NCI-H510A (cell line): ENCODE measurements around the gene RNF14.

ENCODE experiments used
- DNase-seq: peaks from one replicate; lab custom pipeline; 2025; lab: John Stamatoyannopoulos, UW

Gene RNF14

GRCh38 chr5:141978389-141978788, 9.5 kb downstream of the RNF14 start:
- DNase-seq, result no peak

GRCh38 chr5:141982626-141983025, 13.7 kb downstream of the RNF14 start:
- no peak for DNase-seq

GRCh38 chr5:141986072-141986471, 17.2 kb downstream of the RNF14 start:
- DNase-seq, result no peak

GRCh38 chr5:141989720-141990119, 20.8 kb downstream of the RNF14 start:
- no peak for DNase-seq

- DNase-seq, result no peak
These were observed 23.6 kb downstream of the RNF14 start for GRCh38 chr5:141992349-141992963.

GRCh38 chr5:141994511-141995136, 25.7 kb downstream of the RNF14 start:
- no peak for DNase-seq

- no peak for DNase-seq
These were observed 26.8 kb downstream of the RNF14 start for GRCh38 chr5:141995656-141996055.

GRCh38 chr5:141997358-141997960, 28.6 kb downstream of the RNF14 start:
- DNase-seq, result no peak

GRCh38 chr5:142000173-142000572, 31.3 kb downstream of the RNF14 start:
- no peak for DNase-seq

- no peak for DNase-seq
These were observed 32.0 kb downstream of the RNF14 start for GRCh38 chr5:142000704-142001484.

GRCh38 chr5:142003266-142003800, 34.4 kb downstream of the RNF14 start:
- DNase-seq, result no peak

- no peak for DNase-seq
These were observed 37.7 kb downstream of the RNF14 start for GRCh38 chr5:142006363-142007236.

- no peak for DNase-seq
These were observed 38.3 kb downstream of the RNF14 start for GRCh38 chr5:142007237-142007544.

- no peak for DNase-seq
These were observed 39.9 kb downstream of the RNF14 start for GRCh38 chr5:142008813-142009212.

GRCh38 chr5:142009886-142010285, 41.0 kb downstream of the RNF14 start:
- DNase-seq, result no peak

GRCh38 chr5:142011572-142012185, 42.8 kb downstream of the RNF14 start:
- DNase-seq, result no peak

- DNase-seq, result no peak
These were observed 43.4 kb downstream of the RNF14 start for GRCh38 chr5:142012186-142012785.

GRCh38 chr5:142012792-142013388, 44.0 kb downstream of the RNF14 start, which contains the start of gene GNPDA1:
TSS of gene GNPDA1 (minus strand) at chr5:142013027. CDS start at chr5:142012035, 992 bp downstream.
- DNase-seq, result peak; percentile 20

GRCh38 chr5:142013734-142014521, 45.0 kb downstream of the RNF14 start:
- no peak for DNase-seq
